ENCODE measurements around the gene SLC25A21. TPM values are rescaled to one million over a fixed set of nuclear protein-coding genes. Genes with fewer than 3 reads are reported as not detected.

Gene SLC25A21
- 0.15 TPM in 1 of 2 replicates, not detected in the other for total RNA-seq (ENCODE audit: low replicate concordance)

GRCh38 chr14:37172024-37172869 lies at the start of gene SLC25A21:
Gene SLC25A21, minus strand, starts transcription at chr14:37172606.

GRCh38 chr14:37197421-37198272 lies 25.2 kb upstream of the SLC25A21 start, which contains the start of gene MIPOL1:
Gene MIPOL1, plus strand, starts transcription at chr14:37197937. Its CDS starts 49,952 bp downstream, at chr14:37247889.

GRCh38 chr14:36661506-36662257 lies 510.7 kb downstream of the SLC25A21 start, which contains the start of gene PAX9:
Gene PAX9, plus strand, starts transcription at chr14:36661860. Its CDS starts 230 bp downstream, at chr14:36662090.

Other genes starting within 250 kb of the SLC25A21 start
- 7.6 and 8.4 TPM in 2 replicates for gene MIPOL1, start 25.3 kb upstream of the SLC25A21 start, total RNA-seq (ENCODE audit: low replicate concordance)